ENCODE measurements around the gene PRR5. TPM values are rescaled to one million over a fixed set of nuclear protein-coding genes. Genes with fewer than 3 reads are reported as not detected.

PRR5 gene
- total RNA-seq, 2 experiments from 2014 or later, result 0.19 to 1.8 TPM

DNA sequence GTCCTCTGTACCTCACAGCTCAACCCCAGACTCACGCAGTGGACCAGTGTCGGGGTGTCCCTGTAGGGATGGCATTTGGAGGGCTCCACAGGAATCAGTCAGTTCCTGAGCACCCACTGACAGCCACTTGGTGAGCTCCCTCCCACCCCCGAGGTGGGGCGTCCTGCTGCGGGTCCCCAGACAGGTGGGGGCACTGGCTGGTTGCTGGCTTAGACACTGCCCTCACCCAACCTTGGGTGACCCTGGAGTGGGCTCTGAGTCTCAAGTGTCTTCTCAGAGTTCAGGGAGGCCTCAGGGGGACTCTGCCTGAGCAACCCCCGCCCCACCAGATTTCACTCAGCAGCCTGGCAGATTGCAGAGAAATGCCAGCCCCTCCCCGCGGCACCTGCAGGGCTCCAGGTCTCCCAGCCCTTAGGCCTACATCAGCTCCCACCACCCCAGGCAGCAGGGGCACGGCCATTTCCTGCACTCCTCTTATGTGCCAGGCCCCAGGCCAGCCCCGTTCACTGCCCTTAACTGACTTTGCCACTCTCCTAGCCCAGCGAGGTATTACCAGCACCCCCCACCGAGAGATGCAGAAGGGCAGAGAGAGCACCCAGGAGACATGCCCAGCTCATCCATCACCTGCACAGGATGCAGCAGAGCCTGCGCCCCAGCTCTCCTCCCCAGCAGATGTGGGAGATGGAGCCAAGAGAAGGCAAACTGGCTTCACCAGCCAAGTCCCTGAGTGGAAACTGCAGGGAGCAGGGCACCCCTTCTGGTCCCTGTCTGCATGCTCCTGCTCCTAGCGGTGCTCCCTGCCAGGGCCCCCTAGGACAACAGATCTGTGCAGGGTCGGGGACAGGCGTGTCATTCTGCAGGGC, 2.4 kb downstream of the PRR5 start:
- POLR2A ChIA-PET, result no interaction called here

GRCh38 chr22:44705022-44705297, 3.0 kb downstream of the PRR5 start:
- POLR2A ChIA-PET, result no interaction called here
- intact Hi-C loops (cut with micrococcal nuclease; ENCODE audit: unreplicated experiment), result no loop called here

More for the DNA sequence above, 2.4 kb downstream of the PRR5 start:
- Histone ChIP-seq H2AFZ (ENCODE audit: low read length) (no peak overlapping the region), H3K79me2 (ENCODE audit: insufficient read depth, low read depth, low read length) (no peaks in the 10 kb centered on the region), H3K4me1 (ENCODE audit: insufficient read depth, low read length, poor library complexity, severe bottlenecking) (peaks cover 4% of the 10 kb centered on the region), H3K9me3 (ENCODE audit: low read length) (no peaks in the 10 kb centered on the region), H3K4me3 (ENCODE audit: low read depth, low read length, poor library complexity, severe bottlenecking) (no peak overlapping the region), H3K27ac (ENCODE audit: low read depth, low read length, poor library complexity, severe bottlenecking) (no peak overlapping the region), H4K20me1 (ENCODE audit: insufficient read depth, low read length) (no peaks in the 10 kb centered on the region), H3K9me2 (ENCODE audit: insufficient read depth, low read length) (no peaks in the 10 kb centered on the region), H3K4me2 (ENCODE audit: low read length) (no peak overlapping the region), H3K36me3 (ENCODE audit: insufficient read depth, low read length) (no peaks in the 10 kb centered on the region)
- DNase-seq (ENCODE audit: low spot score), result no peak
- TF ChIP-seq, protein P1, sequence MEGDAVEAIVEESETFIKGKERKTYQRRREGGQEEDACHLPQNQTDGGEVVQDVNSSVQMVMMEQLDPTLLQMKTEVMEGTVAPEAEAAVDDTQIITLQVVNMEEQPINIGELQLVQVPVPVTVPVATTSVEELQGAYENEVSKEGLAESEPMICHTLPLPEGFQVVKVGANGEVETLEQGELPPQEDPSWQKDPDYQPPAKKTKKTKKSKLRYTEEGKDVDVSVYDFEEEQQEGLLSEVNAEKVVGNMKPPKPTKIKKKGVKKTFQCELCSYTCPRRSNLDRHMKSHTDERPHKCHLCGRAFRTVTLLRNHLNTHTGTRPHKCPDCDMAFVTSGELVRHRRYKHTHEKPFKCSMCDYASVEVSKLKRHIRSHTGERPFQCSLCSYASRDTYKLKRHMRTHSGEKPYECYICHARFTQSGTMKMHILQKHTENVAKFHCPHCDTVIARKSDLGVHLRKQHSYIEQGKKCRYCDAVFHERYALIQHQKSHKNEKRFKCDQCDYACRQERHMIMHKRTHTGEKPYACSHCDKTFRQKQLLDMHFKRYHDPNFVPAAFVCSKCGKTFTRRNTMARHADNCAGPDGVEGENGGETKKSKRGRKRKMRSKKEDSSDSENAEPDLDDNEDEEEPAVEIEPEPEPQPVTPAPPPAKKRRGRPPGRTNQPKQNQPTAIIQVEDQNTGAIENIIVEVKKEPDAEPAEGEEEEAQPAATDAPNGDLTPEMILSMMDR (conservative IDR thresholded peaks at IDR 0.05; ENCODE audit: low read length), result no peak
- no peak for TF ChIP-seq EZH2phosphoT487 (IDR thresholded peaks at IDR 0.05; ENCODE audit: borderline replicate concordance, low read depth, low read length)
- intact Hi-C loops (cut with micrococcal nuclease; ENCODE audit: unreplicated experiment), result no loop called here
- no TSS peak for BruUV-seq (replicated peaks)
- CTCF ChIA-PET (ENCODE audit: unreplicated experiment), result no interaction called here

DNA sequence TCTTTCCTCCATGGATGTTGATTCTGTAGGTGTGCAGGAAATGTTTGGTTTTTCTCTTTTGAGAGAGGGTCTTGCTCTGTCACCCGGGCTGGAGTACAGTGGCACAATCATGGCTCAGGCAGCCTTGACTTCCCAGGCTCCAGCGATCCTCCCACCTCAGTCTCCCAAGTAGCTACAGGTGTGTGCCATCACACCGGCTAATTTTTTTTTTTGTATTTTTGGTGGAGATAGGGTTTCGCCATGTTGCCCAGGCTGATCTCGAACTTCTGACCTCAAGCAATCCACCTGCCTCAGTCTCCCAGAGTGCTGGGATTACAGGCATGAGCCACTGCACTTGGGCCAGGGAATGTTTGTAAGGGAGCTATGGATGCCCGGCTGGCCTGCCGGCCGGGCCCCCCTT, 4.5 kb downstream of the PRR5 start:
- H3K79me2 ChIP-seq (ENCODE audit: insufficient read depth, low read depth, low read length), result no peaks in the 10 kb centered on the region
- no peaks in the 10 kb centered on the region for H3K9me3 ChIP-seq (ENCODE audit: low read length)
- no peak for DNase-seq (ENCODE audit: low spot score)
- TF ChIP-seq EZH2phosphoT487 (IDR thresholded peaks at IDR 0.05; ENCODE audit: borderline replicate concordance, low read depth, low read length), result no peak
- TF ChIP-seq, protein P1 (conservative IDR thresholded peaks at IDR 0.05; ENCODE audit: low read length), result no peak
- no peak overlapping the region for H3K4me3 ChIP-seq (ENCODE audit: low read depth, low read length, poor library complexity, severe bottlenecking)
- ChIA-PET CTCF (ENCODE audit: unreplicated experiment) (no interaction called here), POLR2A (no interaction called here)
- no peak overlapping the region for H3K27ac ChIP-seq (ENCODE audit: low read depth, low read length, poor library complexity, severe bottlenecking)
- H2AFZ ChIP-seq (ENCODE audit: low read length), result no peak overlapping the region
- H4K20me1 ChIP-seq (ENCODE audit: insufficient read depth, low read length), result no peaks in the 10 kb centered on the region
- no peaks in the 10 kb centered on the region for H3K9me2 ChIP-seq (ENCODE audit: insufficient read depth, low read length)
- H3K4me1 ChIP-seq (ENCODE audit: insufficient read depth, low read length, poor library complexity, severe bottlenecking), result peaks cover 11% of the 10 kb centered on the region
- intact Hi-C loops (cut with micrococcal nuclease; ENCODE audit: unreplicated experiment), result no loop called here
- BruUV-seq (replicated peaks), result no TSS peak
- no peak overlapping the region for H3K4me2 ChIP-seq (ENCODE audit: low read length)
- no peaks in the 10 kb centered on the region for H3K36me3 ChIP-seq (ENCODE audit: insufficient read depth, low read length)

More at GRCh38 chr22:44705022-44705297, 3.0 kb downstream of the PRR5 start:
- Histone ChIP-seq H3K36me3 (ENCODE audit: insufficient read depth, low read length) (no peaks in the 10 kb centered on the region), H3K9me2 (ENCODE audit: insufficient read depth, low read length) (no peaks in the 10 kb centered on the region), H3K79me2 (ENCODE audit: insufficient read depth, low read depth, low read length) (no peaks in the 10 kb centered on the region), H3K27ac (ENCODE audit: low read depth, low read length, poor library complexity, severe bottlenecking) (no peak overlapping the region), H3K9me3 (ENCODE audit: low read length) (no peaks in the 10 kb centered on the region), H3K4me3 (ENCODE audit: low read depth, low read length, poor library complexity, severe bottlenecking) (no peak overlapping the region), H3K4me2 (ENCODE audit: low read length) (no peak overlapping the region), H2AFZ (ENCODE audit: low read length) (no peak overlapping the region), H3K4me1 (ENCODE audit: insufficient read depth, low read length, poor library complexity, severe bottlenecking) (peaks cover 5% of the 10 kb centered on the region), H4K20me1 (ENCODE audit: insufficient read depth, low read length) (no peaks in the 10 kb centered on the region)
- CTCF ChIA-PET (ENCODE audit: unreplicated experiment), result no interaction called here
- DNase-seq (ENCODE audit: low spot score), result no peak
- no TSS peak for BruUV-seq (replicated peaks)
- no peak for TF ChIP-seq EZH2phosphoT487 (IDR thresholded peaks at IDR 0.05; ENCODE audit: borderline replicate concordance, low read depth, low read length)
- TF ChIP-seq, protein P1 (conservative IDR thresholded peaks at IDR 0.05; ENCODE audit: low read length), result no peak
